LHCN-M2 (cell line): ENCODE results near the gene SLC2A4. TPM values are rescaled to one million over a fixed set of nuclear protein-coding genes. Genes with fewer than 3 reads are reported as not detected.

Experiments
- total RNA-seq: library from RNA; depleted of rRNA; stranded (reverse); fragments of >200 nt; gene quantifications from 2 replicates; pipeline ENCODE4 v1.2.3, GENCODE V29; 2014; rRNA removed

SLC2A4 gene
- total RNA-seq, 1 experiment from 2014 or later: 0.11 TPM

Other genes starting within 250 kb of the SLC2A4 start
- 0.63 TPM in 1 of 2 replicates, not detected in the other for gene SLC16A13, start 245.7 kb upstream of the SLC2A4 start, total RNA-seq
- 0.11 TPM in 1 of 2 replicates, not detected in the other for gene SLC16A11, start 237.6 kb upstream of the SLC2A4 start, total RNA-seq
- not detected in 2 replicates for gene CLEC10A, start 201.5 kb upstream of the SLC2A4 start, total RNA-seq
- not detected in 2 replicates for gene ASGR2, start 166.9 kb upstream of the SLC2A4 start, total RNA-seq
- gene ASGR1, start 102.3 kb upstream of the SLC2A4 start, total RNA-seq: 0.29 and 1.4 TPM in 2 replicates
- 16.6 and 17.3 TPM in 2 replicates for gene DLG4, start 61.9 kb upstream of the SLC2A4 start, total RNA-seq
- gene ACADVL, start 61.8 kb upstream of the SLC2A4 start, total RNA-seq: 485 and 564 TPM in 2 replicates
- gene DVL2, start 47.2 kb upstream of the SLC2A4 start, total RNA-seq: 64.8 and 71.4 TPM in 2 replicates
- gene PHF23, start 42.3 kb upstream of the SLC2A4 start, total RNA-seq: 54.7 and 56.4 TPM in 2 replicates
- 161 and 171 TPM in 2 replicates for gene GABARAP, start 39.3 kb upstream of the SLC2A4 start, total RNA-seq
- gene CTDNEP1, start 30.0 kb upstream of the SLC2A4 start, total RNA-seq: 59.1 and 65.5 TPM in 2 replicates
- gene ELP5, start 29.5 kb upstream of the SLC2A4 start, total RNA-seq: 52.6 and 58.2 TPM in 2 replicates
- not detected in 2 replicates for gene CLDN7, start 19.2 kb upstream of the SLC2A4 start, total RNA-seq
- not detected in 2 replicates for gene YBX2, start 12.9 kb downstream of the SLC2A4 start, total RNA-seq
- gene EIF5A, start 25.9 kb downstream of the SLC2A4 start, total RNA-seq: 968 and 1,043 TPM in 2 replicates
- 98.7 and 119 TPM in 2 replicates for gene GPS2, start 33.6 kb downstream of the SLC2A4 start, total RNA-seq
- 15.1 and 15.7 TPM in 2 replicates for gene NEURL4, start 47.6 kb downstream of the SLC2A4 start, total RNA-seq
- gene ACAP1, start 54.8 kb downstream of the SLC2A4 start, total RNA-seq: 1.5 TPM in 1 of 2 replicates, not detected in the other
- 8.3 and 9.0 TPM in 2 replicates for gene KCTD11, start 70.4 kb downstream of the SLC2A4 start, total RNA-seq
- not detected in 2 replicates for gene TMEM95, start 73.4 kb downstream of the SLC2A4 start, total RNA-seq
- 0.06 TPM in 1 of 2 replicates, not detected in the other for gene TNK1, start 99.4 kb downstream of the SLC2A4 start, total RNA-seq
- 38.1 and 54.4 TPM in 2 replicates for gene PLSCR3, start 112.8 kb downstream of the SLC2A4 start, total RNA-seq
- gene TMEM256, start 122.4 kb downstream of the SLC2A4 start, total RNA-seq: 65.1 and 88.9 TPM in 2 replicates
- 7.6 and 8.3 TPM in 2 replicates for gene NLGN2, start 126.1 kb downstream of the SLC2A4 start, total RNA-seq
- not detected in 2 replicates for gene SPEM1, start 138.6 kb downstream of the SLC2A4 start, total RNA-seq
- not detected in 2 replicates for gene SPEM2, start 143.9 kb downstream of the SLC2A4 start, total RNA-seq
- gene SPEM3, start 147.1 kb downstream of the SLC2A4 start, total RNA-seq: not detected in 2 replicates
- 0.75 and 0.90 TPM in 2 replicates for gene TMEM102, start 153.7 kb downstream of the SLC2A4 start, total RNA-seq
- 23.4 and 23.8 TPM in 2 replicates for gene FGF11, start 157.8 kb downstream of the SLC2A4 start, total RNA-seq
- gene CHRNB1, start 163.3 kb downstream of the SLC2A4 start, total RNA-seq: 51.9 and 60.3 TPM in 2 replicates
- gene ZBTB4, start 197.9 kb downstream of the SLC2A4 start, total RNA-seq: 25.3 and 27.8 TPM in 2 replicates
- not detected in 2 replicates for gene SLC35G6, start 199.7 kb downstream of the SLC2A4 start, total RNA-seq
- gene POLR2A, start 202.6 kb downstream of the SLC2A4 start, total RNA-seq: 63.7 and 81.4 TPM in 2 replicates